CD4-positive, alpha-beta T cell treated with Interleukin-17A for 1 hour (primary cell): Measurements from ENCODE around the gene SAMMSON.

Source experiments
- DNase-seq: peaks from one replicate; pipeline ENCODE4 v3.0.0-alpha.2; 2020

Gene SAMMSON

GRCh38 chr3:70020906-70021660 lies 21.6 kb downstream of the SAMMSON start:
- DNase-seq = no peak

- no peak for DNase-seq
These were observed 28.8 kb downstream of the SAMMSON start for GRCh38 chr3:70028361-70028760.

GRCh38 chr3:70038693-70039092 lies 39.2 kb downstream of the SAMMSON start:
- no peak for DNase-seq

- no peak for DNase-seq
These were observed 40.9 kb downstream of the SAMMSON start for GRCh38 chr3:70040386-70040785.

GRCh38 chr3:70042641-70043040 lies 43.1 kb downstream of the SAMMSON start:
- DNase-seq = no peak

DNA sequence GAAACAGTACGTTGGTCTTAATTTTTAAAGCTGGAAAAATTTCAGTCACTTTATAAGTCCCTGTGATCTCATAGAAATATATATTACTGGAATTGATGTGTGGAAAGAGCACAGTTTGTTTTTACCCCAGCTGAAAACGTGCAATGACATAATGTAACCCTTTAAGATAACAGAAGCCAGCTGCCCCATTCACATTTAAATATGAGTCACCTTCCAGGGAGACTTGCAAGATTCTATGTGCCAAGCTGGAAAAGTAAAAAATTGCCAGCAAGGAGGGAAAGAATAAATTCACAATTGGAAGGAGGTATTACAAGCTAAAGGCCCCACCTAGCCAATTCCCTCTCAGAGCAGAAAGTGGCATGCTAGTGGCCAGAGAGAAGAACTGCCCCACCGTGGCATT lies 50.2 kb downstream of the SAMMSON start:
- no peak for DNase-seq

DNA sequence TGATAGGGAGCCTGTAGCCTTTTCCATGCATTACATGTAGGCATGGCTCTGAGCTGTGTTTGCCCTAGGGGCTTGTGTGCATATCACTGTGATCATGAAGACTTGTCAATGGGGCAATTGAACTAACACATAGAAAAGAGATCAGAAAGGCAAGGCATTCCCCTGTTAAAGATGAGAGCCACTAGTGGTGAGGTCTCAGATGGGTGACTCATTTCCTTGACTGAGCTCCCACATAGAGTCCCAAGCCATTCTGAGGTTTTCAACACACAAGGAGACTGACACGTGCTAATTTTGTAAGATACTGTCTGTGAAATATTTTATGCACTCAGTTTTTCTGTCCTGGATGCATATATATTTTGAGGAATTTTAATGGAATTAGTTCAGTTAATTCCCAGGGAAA lies 53.8 kb downstream of the SAMMSON start:
- DNase-seq = no peak

GRCh38 chr3:70056081-70056480 lies 56.5 kb downstream of the SAMMSON start:
- DNase-seq = no peak

DNA sequence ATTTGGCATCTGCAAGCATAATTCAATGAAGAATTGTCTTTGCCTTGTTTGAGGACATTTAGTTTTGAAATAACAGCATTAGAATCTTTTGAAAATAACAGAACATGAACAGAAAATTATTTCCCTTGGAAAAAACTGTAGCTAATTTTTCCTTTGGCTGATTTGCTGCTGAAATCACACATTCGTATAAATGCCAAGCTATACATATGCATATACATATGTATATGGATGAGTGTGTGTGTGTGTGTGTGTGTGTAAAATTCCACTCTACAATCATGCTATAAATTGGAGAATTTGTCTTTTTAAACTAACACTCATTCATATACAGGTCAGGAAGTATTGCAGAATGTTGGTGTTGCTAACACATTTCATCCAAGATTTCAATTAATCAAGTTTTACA lies 57.9 kb downstream of the SAMMSON start:
- no peak for DNase-seq

GRCh38 chr3:70061096-70061495 lies 61.6 kb downstream of the SAMMSON start:
- no peak for DNase-seq

DNA sequence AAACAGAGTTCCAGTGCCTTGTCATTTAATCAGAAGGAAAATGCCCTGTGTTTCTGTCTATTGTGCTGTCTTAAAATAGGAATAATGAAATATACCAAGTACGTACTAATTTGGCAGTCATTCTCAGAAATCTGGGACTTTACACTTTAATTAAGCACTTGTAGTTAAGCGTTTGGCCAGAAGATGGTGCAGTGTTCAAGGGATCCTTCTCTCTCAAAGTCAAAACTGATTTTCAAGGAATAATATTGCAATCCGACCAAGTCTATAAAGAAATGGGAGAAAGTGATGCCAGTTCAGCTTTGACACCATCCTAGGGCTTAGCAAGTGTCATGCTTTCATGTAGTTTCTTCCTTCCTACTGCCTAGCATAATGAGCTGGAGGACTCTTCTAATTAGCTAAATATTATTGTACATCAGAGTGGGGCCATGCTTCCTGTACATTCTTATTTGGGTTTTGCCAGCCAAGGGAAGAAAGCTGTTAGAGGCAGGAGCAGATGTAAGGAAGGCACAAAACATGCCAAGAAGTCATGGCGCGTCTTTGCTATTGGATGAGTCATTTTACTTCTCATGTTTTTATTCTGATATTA lies 64.8 kb downstream of the SAMMSON start:
- DNase-seq = no peak

- no peak for DNase-seq
These were observed 66.2 kb downstream of the SAMMSON start for GRCh38 chr3:70065696-70066253.

GRCh38 chr3:70067860-70068521 lies 68.5 kb downstream of the SAMMSON start:
- no peak for DNase-seq

- DNase-seq = no peak
These were observed 70.0 kb downstream of the SAMMSON start for GRCh38 chr3:70069557-70069956.

DNA sequence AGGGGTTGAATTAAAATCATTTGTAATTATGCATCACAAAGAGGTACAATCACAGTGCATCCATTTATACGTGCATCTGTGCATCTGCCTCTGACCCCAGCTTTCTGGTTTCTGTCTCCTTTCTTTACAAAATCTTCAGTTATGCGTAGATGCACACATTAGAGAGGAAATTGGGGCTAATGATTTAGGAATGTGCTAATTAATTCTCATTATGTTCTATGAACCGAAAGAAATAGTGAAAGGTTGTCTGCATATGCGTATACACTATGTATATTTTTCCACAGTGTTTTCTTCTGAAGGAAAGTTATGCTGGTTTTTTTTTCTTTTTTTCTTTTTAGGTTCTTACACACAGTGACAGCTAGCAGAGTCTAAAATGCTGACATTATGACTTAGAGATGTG lies 71.6 kb downstream of the SAMMSON start:
- no peak for DNase-seq

DNA sequence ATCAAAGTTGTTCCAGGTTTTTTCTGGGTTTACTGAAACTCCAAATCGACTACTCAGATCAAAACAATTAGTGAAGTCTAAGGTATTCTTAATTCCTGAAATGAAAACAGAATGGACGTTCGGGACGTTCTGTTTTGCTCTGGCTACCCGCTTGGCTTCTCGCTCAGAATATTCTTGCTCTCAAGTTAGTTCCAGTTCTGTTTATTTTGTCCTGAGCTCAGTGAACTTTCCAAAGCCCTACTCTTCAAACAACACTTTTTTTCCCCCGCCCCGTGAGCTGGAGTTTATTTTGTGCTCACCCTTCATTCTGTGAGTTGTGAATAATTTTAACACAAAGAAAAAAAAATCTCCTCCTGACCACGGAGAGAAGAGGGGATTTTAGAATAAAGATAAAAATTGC lies 72.6 kb downstream of the SAMMSON start:
- no peak for DNase-seq

DNA sequence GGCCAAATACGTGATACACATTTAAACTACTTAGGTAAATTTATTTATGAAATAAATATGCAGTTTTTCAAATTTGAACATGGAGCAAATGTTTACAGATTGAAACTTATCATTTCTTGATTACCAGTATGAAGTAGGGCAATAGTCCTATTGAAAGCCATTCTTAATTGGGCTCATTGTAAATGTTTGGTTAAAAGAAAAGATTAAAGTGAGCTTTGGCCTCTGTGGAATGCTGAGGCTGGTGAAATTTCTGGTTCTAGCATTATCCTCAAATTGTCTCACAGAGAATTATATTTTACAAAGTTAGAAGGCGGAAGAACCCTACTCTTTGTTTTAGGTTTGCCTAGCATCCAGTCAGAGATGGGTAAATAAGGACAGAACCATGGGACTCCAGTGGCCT lies 73.2 kb downstream of the SAMMSON start:
- no peak for DNase-seq

GRCh38 chr3:70075101-70075500 lies 75.6 kb downstream of the SAMMSON start:
- no peak for DNase-seq

- no peak for DNase-seq
These were observed 76.9 kb downstream of the SAMMSON start for GRCh38 chr3:70076396-70076795.

GRCh38 chr3:70078778-70079177 lies 79.2 kb downstream of the SAMMSON start:
- DNase-seq = no peak

GRCh38 chr3:70085613-70086012 lies 86.1 kb downstream of the SAMMSON start:
- DNase-seq = no peak

DNA sequence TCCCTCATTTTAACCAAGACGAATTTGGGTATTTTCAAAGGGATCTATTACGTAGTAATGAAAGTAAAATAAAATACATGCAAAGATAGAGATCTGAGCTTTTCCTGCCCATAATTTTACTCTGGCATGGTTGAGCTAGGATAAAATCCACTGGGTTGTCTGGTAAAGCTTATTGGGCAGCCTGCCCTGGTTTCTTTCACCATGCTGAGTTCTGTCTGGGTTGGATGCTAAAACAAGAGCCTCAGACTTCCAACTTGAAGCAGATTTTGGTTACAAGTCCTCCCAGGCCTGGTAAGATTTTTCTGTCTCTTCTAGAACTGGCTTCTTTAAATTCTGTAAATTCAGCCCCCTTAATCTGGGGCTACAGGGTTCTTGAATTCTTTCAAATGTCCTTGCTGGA lies 86.8 kb downstream of the SAMMSON start:
- DNase-seq = no peak

- no peak for DNase-seq
These were observed 90.9 kb downstream of the SAMMSON start for GRCh38 chr3:70090322-70090913.

DNA sequence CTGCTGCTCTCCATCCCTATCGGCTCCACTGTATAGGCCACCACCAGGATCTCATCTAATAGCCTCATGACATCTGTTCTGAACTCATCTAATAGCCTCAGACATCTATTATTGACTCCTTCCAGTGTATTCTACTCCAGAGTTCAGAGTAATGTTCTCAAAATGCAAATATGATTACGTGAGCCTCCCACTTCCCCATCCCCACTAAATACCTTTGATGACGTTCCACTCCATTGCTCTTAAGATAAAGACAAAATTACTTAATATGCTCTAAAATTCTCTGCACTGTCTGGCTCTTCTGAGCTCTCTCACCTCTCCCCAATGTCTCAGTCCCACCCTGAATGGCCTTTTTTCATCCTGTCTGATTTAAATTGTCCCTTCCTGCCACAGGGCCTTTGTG lies 94.7 kb downstream of the SAMMSON start:
- no peak for DNase-seq
